Activated CD4-positive, alpha-beta T cell treated with anti-CD3 and anti-CD28 coated beads for 4 hours (primary cell): ENCODE results near the gene PDCD1.
"Not testable (repeated sequence)": the region's sequence is repeated elsewhere in the genome, so short reads cannot be mapped to it uniquely, and the experiment has no call there.

Source experiments
- DNase-seq, 2 donors: peaks; one replicate each; pipeline ENCODE4 v3.0.0-alpha.2; 2020

Gene PDCD1

GRCh38 chr2:241823531-241824437, 34.9 kb downstream of the PDCD1 start:
- DNase-seq: not testable (repeated sequence)

GRCh38 chr2:241822264-241822623, 36.5 kb downstream of the PDCD1 start:
- DNase-seq: no peak

- no peak for DNase-seq
These were observed 37.0 kb downstream of the PDCD1 start for GRCh38 chr2:241821460-241822263.

- no peak for DNase-seq
These were observed 37.9 kb downstream of the PDCD1 start for GRCh38 chr2:241820625-241821384.

- not testable (repeated sequence) for DNase-seq
These were observed 38.6 kb downstream of the PDCD1 start for GRCh38 chr2:241819947-241820624.

- no peak for DNase-seq
These were observed 39.8 kb downstream of the PDCD1 start for GRCh38 chr2:241818943-241819270.

- no peak for DNase-seq
These were observed 40.3 kb downstream of the PDCD1 start for GRCh38 chr2:241818229-241818942.

- DNase-seq: not testable (repeated sequence)
These were observed 40.9 kb downstream of the PDCD1 start for GRCh38 chr2:241817821-241818215.

GRCh38 chr2:241817126-241817820, 41.4 kb downstream of the PDCD1 start:
- DNase-seq: no peak

GRCh38 chr2:241816431-241817121, 42.1 kb downstream of the PDCD1 start:
- DNase-seq: no peak

- no peak for DNase-seq
These were observed 42.9 kb downstream of the PDCD1 start for GRCh38 chr2:241815477-241816430.

GRCh38 chr2:241814643-241815476, 43.8 kb downstream of the PDCD1 start:
- DNase-seq: no peak

GRCh38 chr2:241814393-241814642, 44.4 kb downstream of the PDCD1 start:
- no peak for DNase-seq

GRCh38 chr2:241813644-241814392, 44.9 kb downstream of the PDCD1 start:
- no peak for DNase-seq

GRCh38 chr2:241812730-241813643, 45.7 kb downstream of the PDCD1 start:
- DNase-seq: no peak

- no peak for DNase-seq
These were observed 46.6 kb downstream of the PDCD1 start for GRCh38 chr2:241811952-241812729.
